HG03378 (cell line): ENCODE data around the gene CPA5.
"Not testable (repeated sequence)": the region's sequence is repeated elsewhere in the genome, so short reads cannot be mapped to it uniquely, and the experiment has no call there.

Source experiments
- ATAC-seq: cut with Tn5 transposase; IDR thresholded peaks from one replicate; pipeline ENCODE4 v1.9.1; 2021; ENCODE audit warnings: mild to moderate bottlenecking, moderate library complexity; ENCODE audit not compliant: unreplicated experiment

The CPA5 gene, protein sequence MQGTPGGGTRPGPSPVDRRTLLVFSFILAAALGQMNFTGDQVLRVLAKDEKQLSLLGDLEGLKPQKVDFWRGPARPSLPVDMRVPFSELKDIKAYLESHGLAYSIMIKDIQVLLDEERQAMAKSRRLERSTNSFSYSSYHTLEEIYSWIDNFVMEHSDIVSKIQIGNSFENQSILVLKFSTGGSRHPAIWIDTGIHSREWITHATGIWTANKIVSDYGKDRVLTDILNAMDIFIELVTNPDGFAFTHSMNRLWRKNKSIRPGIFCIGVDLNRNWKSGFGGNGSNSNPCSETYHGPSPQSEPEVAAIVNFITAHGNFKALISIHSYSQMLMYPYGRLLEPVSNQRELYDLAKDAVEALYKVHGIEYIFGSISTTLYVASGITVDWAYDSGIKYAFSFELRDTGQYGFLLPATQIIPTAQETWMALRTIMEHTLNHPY

DNA sequence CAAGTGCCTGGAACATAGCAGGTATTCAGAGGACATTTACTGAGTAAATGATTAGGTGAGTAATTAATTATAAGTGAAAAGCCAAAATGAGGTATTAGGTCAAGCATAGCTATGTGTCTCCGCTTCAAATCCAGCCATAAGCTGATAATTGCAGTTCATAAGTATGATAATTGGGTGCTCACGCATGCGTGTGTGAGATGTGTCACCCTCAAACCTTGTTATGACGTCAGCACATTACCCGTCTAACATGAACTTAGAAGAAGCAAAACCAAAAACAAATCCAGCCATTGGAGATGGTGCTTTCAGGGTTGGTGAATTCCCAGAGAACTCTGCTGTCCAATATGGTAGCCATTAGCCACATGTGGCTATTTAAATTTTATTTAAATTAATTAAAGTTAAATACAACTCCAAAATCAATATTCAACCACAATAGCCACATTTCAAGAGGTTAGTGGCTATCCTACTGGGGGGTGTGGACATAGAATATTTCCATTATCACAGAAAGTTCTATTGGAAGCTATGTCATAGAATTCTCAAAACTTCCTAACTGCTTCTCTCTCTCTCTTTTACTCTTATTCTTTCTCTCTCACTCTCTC, at the start of gene CPA5:
CPA5 (plus strand) TSS at position 546 of the 596 bp plus-strand sequence. CDS start 1,670 bp downstream, outside the sequence.
- no peak for ATAC-seq

DNA sequence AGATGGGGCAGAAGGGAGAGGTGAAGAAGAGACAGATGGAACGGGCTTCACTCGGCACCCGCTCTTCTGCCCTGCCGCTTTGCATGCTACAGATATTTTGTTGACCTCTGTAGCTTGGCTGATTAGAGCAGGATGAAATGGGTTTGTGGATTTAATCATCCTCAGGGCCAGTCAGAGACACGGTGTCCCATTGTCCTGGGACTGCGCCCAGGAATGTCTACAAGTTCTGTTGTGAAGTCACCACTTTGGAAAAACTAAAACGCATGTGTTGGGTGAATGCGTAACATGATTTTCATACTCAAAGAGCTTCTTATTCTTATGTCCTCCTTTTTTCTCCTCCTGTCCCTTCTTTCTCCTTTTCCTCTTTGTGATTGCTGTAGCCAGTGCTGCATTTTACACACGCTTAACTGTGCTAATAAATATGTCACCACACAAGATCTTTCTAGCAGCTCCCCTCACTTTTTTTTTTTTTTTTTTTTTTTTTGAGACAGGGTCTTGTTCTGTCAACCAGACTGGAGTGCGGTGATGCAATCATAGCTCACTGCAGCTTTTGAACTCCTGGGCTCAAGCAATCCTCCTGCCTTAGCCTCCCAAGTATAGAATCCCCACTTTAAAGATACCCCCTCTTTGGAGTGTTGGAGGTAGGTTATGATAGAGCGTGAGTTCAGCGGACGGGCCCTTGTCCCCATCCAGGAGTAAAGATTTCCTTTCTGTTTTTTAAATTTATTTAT, 48.2 kb upstream of the CPA5 start:
- no peak for ATAC-seq

DNA sequence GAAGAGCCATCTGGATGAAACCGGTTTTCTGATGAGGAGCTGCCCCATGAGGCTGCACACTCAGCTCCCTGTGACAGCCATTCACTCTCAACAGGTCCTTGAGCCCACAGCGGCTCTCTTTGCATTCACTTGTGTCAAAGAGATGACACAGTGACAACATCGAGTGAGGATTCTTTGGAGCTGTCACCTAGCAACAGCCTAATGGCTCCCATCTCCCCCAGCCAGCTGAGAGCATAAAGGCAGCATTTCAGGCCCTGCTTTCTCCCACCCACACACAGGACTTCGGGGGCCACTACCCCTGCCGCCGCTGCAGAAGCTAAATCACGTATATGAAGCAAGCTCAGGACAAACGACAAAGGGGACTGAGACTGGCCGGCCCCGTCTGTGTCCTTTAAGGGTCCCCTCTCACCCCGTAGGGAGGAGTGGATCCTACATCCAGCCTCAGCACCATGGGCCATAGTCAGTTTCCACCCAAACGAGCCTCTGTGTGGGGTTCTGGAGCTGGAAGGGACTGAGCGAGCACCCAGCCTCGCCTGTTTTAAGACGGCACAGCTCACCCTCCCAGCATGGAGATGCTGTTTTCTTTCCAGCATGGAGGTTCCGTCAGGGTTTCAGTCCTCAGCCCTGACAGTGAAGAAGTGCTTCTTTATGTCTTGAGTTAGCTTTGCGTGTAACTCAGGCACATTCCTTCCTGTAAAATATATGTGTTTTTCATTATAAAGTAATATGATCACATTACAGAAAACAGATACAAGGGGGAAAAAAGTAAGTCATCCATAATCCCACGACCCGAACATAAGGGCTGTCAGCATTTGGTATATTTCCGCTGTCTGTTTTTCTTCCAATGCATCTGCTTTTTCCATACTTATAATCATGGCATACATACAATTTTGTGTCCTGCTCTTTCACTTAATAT, 46.7 kb upstream of the CPA5 start:
- no peak for ATAC-seq

DNA sequence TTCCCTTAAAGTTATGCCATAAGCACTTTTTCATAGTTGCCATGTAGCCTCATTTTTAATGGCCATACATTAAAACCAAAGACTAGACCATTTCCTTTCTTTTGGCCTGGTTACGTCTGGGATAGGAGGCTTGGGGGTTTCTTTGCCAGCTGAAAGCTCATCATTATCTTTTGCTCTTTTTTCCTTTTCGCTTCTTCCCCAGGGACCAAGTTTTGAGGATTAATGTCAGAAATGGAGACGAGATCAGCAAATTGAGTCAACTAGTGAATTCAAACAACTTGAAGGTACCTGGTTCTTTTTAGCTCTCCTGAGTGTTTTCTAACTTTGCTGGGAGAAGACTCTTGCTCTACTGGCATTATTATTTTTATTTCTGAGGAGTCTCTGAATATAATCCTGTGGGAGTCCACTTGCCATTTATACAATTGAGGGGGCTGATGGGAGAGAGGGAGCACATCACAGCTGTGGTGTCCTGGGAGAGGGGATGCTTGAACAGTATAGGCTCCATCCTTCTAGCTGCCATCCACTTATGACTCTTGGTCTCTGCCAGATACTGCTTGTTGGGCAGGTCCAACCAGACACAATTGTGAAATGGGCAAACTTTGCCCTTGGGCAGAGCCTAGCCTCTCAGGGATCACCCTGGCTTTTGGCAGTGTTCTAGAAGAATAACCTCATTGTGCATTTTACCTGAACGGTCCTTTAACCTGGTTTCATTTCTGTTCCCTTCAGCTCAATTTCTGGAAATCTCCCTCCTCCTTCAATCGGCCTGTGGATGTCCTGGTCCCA, 45.9 kb upstream of the CPA5 start:
- no peak for ATAC-seq

DNA sequence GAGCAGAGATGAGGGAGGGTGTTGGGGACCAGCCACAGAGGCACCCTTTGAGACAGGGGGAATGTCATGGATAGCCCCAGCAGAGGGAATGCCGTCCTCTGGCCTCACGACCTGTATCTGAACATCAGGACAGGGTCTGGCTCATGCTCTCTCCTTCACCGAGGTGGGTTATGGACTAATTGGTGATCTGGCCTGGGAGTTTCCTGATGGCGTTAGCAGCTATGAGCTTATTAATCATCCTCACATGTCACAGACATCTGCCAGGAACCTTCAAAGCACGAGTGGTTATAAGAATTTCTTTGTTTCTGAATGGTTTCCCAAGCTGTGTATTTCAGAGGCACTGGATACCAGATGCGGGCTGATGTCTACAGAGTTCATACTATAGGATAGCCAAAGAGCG, 44.8 kb upstream of the CPA5 start:
- ATAC-seq = no peak

DNA sequence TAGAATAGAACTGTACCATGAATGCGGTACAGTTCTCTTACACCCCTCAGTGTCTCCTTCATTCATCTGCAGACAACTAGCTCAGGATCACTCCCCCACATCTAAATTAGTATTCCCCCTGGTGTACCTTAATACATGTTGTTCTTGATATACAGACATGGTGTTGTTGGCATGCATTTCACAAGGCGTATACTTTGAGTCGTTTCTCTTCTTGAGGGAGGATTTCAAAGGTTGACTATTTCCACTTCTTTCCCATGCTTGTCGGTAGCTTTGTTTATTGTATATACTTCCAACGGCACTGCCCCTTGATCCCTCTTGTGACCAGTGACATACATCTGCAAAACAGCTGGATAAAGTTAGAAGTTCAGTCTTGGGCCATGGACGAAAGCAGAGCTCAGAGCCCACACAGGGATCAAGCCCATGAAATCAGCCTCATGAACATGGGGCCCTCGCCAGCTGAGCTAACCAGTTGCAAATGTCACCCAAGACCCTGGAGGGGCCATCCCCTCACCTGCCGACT, 43.1 kb upstream of the CPA5 start:
- no peak for ATAC-seq

DNA sequence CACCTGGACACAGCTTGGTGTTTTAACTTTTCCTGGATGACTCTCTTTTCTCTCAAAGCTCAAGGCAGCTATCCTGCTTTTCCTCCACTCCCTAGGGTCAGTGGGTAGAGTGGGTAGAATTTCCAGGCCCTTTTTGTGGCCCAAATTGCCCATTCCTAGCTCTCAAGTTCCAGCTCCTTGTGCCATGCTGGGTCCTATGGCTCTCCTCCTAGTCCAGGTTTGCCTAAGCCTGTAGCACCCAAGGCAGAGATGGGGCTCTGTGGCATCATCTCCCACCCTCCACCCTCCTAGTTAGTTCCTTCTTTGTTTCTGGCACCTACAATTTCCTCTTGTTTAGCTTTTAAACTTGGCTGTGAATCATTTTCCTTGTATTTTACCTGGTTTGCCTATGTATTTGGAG, 42.0 kb upstream of the CPA5 start:
- ATAC-seq = no peak

DNA sequence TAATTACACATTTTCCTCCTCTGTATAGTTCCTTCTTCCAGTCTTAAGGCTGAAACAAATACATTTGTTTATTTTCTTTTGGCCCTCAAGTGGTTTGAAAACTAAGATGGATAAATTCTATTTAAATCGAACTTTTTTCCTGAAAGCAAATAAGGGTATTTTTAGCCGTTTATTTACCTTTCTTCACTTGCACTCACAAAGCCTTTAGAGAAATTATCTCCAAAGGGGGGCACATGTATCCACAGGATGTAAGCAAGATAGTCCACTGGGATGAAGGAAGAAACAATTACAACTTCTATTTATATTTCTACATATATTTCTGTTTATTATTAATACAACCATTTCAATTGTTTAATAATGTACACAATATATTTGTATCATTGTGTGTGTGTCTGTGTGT, 41.5 kb upstream of the CPA5 start:
- ATAC-seq = no peak

DNA sequence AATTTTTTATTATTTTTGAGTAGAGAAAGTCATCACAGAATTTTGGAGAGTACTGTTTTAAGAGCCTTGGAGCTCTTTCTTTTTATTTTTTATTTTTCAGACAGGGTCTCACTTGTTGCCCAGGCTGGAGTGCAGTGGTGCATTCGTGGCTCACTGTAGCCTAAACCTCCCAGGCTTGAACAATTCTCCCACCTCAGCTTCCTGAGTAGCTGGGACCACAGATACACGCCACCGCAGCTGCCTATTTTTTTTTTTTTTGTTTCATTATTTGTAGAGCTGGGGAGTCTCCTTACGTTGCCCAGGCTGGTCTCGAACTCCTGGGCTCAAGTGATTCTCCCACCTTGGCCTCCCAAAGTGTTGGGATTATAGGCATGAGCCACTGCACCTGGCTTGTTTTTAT, 41.1 kb upstream of the CPA5 start:
- ATAC-seq = no peak

DNA sequence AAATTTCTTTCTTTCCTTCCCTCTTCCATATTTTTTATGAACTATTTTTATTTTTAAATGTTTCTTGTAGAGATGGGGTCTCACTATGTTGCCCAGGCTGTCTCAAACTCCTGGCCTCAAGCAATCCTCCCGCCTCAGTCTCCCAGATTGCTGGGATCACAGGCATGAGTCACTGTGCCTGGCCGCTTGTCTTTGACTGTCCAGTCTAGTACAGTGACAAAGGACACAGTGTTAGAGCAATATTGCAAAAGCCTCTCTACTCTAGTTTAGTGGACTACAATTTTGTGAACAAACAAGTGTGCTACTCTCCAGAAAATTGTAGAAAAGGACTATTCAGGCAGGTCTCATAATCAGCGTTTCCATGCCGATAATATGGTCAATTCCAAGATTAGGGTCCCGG, 40.6 kb upstream of the CPA5 start:
- ATAC-seq = no peak

DNA sequence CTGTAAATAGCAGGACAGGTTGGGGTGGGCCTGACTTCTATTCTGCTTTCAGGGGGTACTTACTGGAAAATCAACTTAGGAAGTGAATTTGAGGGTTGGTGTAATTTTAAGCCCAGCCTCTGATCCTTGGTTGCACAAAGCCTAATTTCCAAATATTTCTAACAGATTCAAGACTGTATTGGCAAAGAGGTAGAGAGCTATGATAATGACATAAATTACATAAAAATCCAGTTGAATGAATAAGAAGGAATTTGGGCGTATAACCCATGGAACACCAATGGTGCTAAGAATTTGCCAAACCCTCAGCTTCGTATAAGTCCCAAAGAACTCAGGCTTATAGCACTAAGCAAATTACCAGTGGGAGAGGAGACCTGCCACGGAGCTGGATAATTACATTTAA, 39.7 kb upstream of the CPA5 start:
- ATAC-seq = no peak

DNA sequence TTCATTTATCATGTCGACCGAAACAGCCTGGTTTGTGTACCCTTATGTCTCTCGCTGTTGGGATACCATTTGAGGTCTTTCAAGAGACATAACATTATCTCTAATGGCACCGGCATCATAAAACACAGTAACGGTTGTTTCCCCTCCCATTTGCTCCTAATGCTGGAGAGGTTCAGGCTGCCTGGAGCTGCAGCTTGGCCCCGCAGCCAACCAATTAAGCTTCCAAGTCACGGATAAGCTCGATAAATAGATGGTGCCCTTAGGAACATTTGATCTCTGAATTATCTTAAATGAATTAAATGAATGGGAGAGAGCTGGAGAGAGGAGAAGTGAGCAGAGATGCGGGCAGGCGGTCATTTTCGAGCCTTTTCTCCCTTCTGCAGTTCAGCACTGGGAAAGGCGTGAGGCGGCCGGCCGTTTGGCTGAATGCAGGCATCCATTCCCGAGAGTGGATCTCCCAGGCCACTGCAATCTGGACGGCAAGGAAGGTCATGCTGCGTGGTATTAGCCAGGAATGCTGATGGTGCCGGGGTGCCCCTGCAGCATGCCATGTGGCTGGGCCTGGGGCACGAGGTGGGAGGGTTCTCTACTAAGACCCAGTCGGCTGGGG, 39.1 kb upstream of the CPA5 start:
- ATAC-seq = no peak

DNA sequence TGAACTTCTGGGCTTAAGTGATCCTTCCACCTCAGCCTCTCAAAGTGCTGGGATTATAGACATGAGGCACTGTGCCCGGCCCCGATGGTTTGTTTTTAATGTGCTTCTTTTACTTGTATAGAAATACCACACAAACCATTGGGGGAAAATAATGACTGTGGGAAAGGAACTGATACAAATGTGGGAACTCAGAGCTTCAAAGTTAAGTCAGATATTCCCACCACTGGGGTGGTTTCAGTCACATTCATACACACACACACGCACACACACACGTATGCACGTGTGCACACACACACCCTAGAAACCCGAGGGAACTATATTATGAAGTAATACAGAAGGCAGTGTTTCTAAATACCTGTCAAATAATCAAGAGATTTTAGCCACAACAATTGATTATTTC, 34.6 kb upstream of the CPA5 start:
- no peak for ATAC-seq

DNA sequence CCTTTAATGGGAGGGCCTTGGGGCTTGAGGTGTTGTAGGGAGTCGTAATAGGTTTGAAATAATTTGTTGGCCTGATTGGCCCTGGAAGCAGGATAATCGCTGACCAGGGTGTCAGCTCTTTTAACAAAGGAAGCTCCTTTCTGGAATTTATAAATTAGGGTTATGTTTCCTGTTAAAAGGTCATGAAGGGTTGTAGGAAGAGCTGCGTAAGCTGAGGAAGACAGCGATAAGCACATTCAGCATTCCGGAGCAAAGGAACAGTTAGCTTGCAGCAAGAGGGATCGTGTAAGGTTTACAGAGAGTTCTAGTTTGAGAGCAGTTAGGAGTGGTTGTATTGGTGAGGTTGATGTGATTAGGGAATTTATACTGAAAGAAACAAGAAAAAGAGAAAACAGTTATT, 30.3 kb upstream of the CPA5 start:
- no peak for ATAC-seq

DNA sequence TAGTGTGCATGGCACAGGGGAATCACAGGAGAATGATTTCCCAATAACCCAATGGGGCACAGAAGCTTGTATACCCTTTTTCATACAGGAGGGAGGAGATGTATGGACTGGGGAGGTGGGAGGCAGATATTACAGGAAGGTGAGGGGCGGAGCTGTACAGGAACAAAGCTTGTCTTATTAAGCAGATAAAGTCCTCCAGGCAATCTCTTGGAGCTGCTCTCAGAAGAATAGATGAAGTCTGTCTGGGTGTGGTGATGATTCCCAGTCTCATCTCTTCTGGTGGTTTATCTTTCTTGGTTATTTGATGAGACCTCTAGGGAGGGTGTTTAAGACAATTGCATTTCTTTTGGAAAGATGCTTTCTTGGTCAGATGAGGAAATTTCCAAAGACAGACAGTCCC, 25.1 kb upstream of the CPA5 start:
- no peak for ATAC-seq

DNA sequence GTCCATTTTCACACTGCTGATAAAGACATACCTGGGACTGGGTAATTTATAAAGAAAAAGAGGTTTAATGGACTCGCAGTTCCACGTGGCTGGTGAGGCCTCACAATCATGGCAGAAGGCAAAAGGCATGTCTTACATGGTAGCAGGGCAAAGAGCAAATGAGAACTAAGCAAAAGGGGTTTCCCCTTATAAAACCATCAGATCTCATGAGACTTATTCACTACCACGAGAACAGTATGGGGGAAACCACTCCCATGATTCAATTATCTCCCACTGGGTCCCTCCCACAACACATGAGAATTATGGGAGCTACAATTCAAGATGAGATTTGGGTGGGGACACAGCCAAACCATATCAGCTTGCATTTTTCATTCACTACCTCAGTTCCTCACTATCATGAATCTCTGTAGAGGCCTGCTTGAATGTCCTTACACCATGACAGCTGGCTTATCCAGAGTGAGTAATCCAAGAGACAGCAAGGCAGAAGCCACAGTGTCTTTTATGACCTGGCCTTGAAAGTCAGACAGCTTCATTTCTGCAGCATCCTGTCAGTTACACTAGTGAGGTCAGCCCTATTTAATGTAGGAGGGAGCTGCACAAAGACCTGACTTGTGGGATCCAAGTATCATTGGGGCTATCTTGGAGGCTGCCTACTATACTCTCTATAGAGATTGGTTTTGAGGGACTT, 22.9 kb upstream of the CPA5 start:
- not testable (repeated sequence) for ATAC-seq

DNA sequence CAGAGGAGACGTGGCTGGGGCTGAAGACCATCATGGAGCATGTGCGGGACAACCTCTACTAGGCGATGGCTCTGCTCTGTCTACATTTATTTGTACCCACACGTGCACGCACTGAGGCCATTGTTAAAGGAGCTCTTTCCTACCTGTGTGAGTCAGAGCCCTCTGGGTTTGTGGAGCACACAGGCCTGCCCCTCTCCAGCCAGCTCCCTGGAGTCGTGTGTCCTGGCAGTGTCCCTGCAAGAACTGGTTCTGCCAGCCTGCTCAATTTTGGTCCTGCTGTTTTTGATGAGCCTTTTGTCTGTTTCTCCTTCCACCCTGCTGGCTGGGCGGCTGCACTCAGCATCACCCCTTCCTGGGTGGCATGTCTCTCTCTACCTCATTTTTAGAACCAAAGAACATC, 22.0 kb upstream of the CPA5 start:
- ATAC-seq = no peak

DNA sequence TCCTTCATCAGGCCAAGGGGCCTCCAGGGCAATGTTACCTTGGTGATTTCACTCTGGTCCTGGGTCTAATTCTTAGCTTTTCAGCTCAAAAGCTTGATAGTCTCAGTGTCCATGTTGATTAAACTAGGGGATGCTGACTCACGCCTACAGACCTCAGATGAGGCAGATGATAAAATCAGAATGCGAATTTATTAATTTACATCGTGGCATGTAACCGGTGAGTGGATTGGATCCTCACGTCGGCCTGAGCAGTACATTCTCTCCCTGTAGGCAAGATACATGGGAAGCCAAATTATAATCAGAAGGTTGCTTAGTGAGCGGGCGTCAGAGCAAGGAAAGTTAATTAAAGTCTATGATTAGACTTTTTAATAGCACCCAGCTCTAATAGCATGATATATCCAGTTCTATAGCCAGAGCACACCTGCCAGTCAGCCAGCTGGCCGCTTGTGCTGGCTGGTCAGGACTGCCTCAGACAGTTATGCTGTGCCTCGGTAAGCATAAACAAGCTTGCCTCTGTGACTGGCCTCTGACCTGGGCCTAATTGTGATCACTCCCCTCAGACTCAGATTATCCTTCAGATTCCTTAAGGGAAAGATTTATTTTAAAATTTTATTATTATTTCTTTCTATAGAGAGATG, 20.2 kb upstream of the CPA5 start:
- no peak for ATAC-seq
